H1 (cell line): Measurements from ENCODE around the gene SLC6A19.
"Not testable (repeated sequence)": the region's sequence is repeated elsewhere in the genome, so short reads cannot be mapped to it uniquely, and the experiment has no call there.

Source experiments
- CBX8 ChIP-seq: fragments of 300-800, 300-1000 bp; sonication (generic); IDR thresholded peaks from 2 replicates; pipeline ENCODE4 v1.7.1; 2016; ENCODE audit warnings: low read depth, low read length, borderline replicate concordance
- EP300 ChIP-seq, 2 experiments: IDR thresholded peaks; 1 replicate in 1 of 2; 2 replicates in 1 of 2; pipeline ENCODE4 v1.6.1; 2011 to 2012; ENCODE audit warnings: low read depth in 2 of 2, low read length in 2 of 2, mild to moderate bottlenecking in 2 of 2, borderline replicate concordance in 1 of 2, inconsistent platforms in 1 of 2, moderate library complexity in 1 of 2
- RAD21 ChIP-seq, 2 experiments: IDR thresholded peaks in 1 of 2; conservative IDR thresholded peaks in 1 of 2; 2 replicates each; pipeline ENCODE4 v1.6.1; 2011; ENCODE audit warnings: low read depth in 2 of 2, low read length in 2 of 2, improper control_type of control experiment in 1 of 2, inconsistent platforms in 1 of 2, mild to moderate bottlenecking in 1 of 2, moderate library complexity in 1 of 2
- SIN3A ChIP-seq, 2 experiments: IDR thresholded peaks in 1 of 2; conservative IDR thresholded peaks in 1 of 2; 2 replicates each; pipeline ENCODE4 v1.6.1; 2011 to 2012; ENCODE audit warnings: low read length in 2 of 2, improper control_type of control experiment in 1 of 2, low read depth in 1 of 2, mild to moderate bottlenecking in 1 of 2
- TBP ChIP-seq: IDR thresholded peaks from 2 replicates; pipeline ENCODE4 v1.6.1; 2011; ENCODE audit warnings: low read depth, low read length, improper control_type of control experiment
- TF ChIP-seq, protein P1 (sequence below), 3 experiments: IDR thresholded peaks; 1 replicate in 2 of 3; 2 replicates in 1 of 3; pipeline versions ENCODE4 v1.5.1 to v1.6.1; 2011; ENCODE audit warnings: low read length in 3 of 3, mild to moderate bottlenecking in 3 of 3, inconsistent platforms in 2 of 3, low read depth in 1 of 3, moderate library complexity in 1 of 3; ENCODE audit not compliant: insufficient read depth in 1 of 3; ENCODE audit errors: control extremely low read depth in 1 of 3

- TF ChIP-seq, protein P1, sequence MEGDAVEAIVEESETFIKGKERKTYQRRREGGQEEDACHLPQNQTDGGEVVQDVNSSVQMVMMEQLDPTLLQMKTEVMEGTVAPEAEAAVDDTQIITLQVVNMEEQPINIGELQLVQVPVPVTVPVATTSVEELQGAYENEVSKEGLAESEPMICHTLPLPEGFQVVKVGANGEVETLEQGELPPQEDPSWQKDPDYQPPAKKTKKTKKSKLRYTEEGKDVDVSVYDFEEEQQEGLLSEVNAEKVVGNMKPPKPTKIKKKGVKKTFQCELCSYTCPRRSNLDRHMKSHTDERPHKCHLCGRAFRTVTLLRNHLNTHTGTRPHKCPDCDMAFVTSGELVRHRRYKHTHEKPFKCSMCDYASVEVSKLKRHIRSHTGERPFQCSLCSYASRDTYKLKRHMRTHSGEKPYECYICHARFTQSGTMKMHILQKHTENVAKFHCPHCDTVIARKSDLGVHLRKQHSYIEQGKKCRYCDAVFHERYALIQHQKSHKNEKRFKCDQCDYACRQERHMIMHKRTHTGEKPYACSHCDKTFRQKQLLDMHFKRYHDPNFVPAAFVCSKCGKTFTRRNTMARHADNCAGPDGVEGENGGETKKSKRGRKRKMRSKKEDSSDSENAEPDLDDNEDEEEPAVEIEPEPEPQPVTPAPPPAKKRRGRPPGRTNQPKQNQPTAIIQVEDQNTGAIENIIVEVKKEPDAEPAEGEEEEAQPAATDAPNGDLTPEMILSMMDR (IDR thresholded peaks at IDR 0.05; ENCODE audit: control extremely low read depth in 1 of 3, insufficient read depth in 1 of 3, low read depth in 1 of 3, low read length in 3 of 3): not testable (repeated sequence)
- not testable (repeated sequence) for TF ChIP-seq RAD21 (IDR thresholded peaks at IDR 0.05 in 1 of 2, conservative IDR thresholded peaks at IDR 0.05 in 1 of 2; ENCODE audit: low read depth in 2 of 2, low read length in 2 of 2); EP300 (IDR thresholded peaks at IDR 0.05; ENCODE audit: borderline replicate concordance in 1 of 2, low read depth in 2 of 2, low read length in 2 of 2); SIN3A (conservative IDR thresholded peaks at IDR 0.05 in 1 of 2, IDR thresholded peaks at IDR 0.05 in 1 of 2; ENCODE audit: low read depth in 1 of 2, low read length in 2 of 2); TBP; CBX8
Observed at GRCh38 chr5:1267464-1267863, 66.1 kb downstream of the SLC6A19 start.
